Endothelial cell of umbilical vein (primary cell): ENCODE measurements around the gene AADACL2. TPM values are rescaled to one million over a fixed set of nuclear protein-coding genes. Genes with fewer than 3 reads are reported as not detected.

Experiments
- BruUV-seq: library from RNA; stranded (reverse); fragments of 400-500 nt; replicated peaks from 2 replicates; lab custom pipeline; 2021; lab: Mats Ljungman, UMichigan
- CTCF ChIA-PET: fragments of 300-600, 350-600 bp; sonication (Branson Sonifier 250); formaldehyde crosslinking; loops from one replicate; lab custom pipeline; 2021; ENCODE audit warnings: antibody characterized with exemption, inconsistent platforms; lab: Charles Lee
- POLR2A ChIA-PET: fragments of 300-600, 350-600 bp; sonication (Branson Sonifier 250); formaldehyde crosslinking; loops from one replicate; lab custom pipeline; 2021; ENCODE audit warnings: antibody characterized with exemption, inconsistent platforms; lab: Charles Lee
- DNase-seq: peaks from one replicate; pipeline ENCODE4 v3.0.0-alpha.2; 2011; ENCODE audit warnings: low read depth, low spot score
- FAIRE-seq: peaks from 2 replicates; lab custom pipeline; 2011; peaks lifted over from hg19 to GRCh38; lab: Jason Lieb, UNC
- H2AFZ ChIP-seq: 2 replicates; pipeline ENCODE4 v1.6.0; 2012; ENCODE audit warnings: low read depth, low read length, control low read depth, inconsistent platforms
- H3K27ac ChIP-seq: 2 replicates; pipeline ENCODE4 v1.5.1; 2011; ENCODE audit warnings: low read depth, mild to moderate bottlenecking, control low read depth, low read length, moderate library complexity; ENCODE audit not compliant: insufficient read depth
- H3K27me3 ChIP-seq, 2 experiments: 2 replicates each; pipeline versions ENCODE4 v1.6.0 to v1.6.1; 2011; ENCODE audit warnings: low read length in 2 of 2, mixed read lengths in 1 of 2; ENCODE audit not compliant: control insufficient read depth in 2 of 2, insufficient read depth in 2 of 2
- H3K36me3 ChIP-seq, 2 experiments: 2 replicates in 1 of 2; 3 replicates in 1 of 2; pipeline ENCODE4 v1.5.1; 2011; ENCODE audit warnings: low read length in 2 of 2, mild to moderate bottlenecking in 1 of 2, moderate library complexity in 1 of 2; ENCODE audit not compliant: control insufficient read depth in 2 of 2, insufficient read depth in 2 of 2; ENCODE audit errors: extremely low read depth in 1 of 2
- H3K4me1 ChIP-seq: 3 replicates; pipeline ENCODE4 v1.5.1; 2011; ENCODE audit warnings: mild to moderate bottlenecking, low read length; ENCODE audit not compliant: control insufficient read depth, insufficient read depth; ENCODE audit errors: extremely low read depth
- H3K4me2 ChIP-seq: 2 replicates; pipeline ENCODE4 v1.6.1; 2011; ENCODE audit warnings: low read length, control low read depth, mixed read lengths; ENCODE audit not compliant: insufficient read depth
- H3K4me3 ChIP-seq, 3 experiments: fragments of 200-600 bp in 1 of 3; sonication (generic), shearing (Covaris generic) in 1 of 3; replicated peaks in 1 of 3; 2 replicates each; pipeline ENCODE4 v1.5.1; 2011 to 2016; ENCODE audit warnings: control low read depth in 3 of 3, low read length in 3 of 3, mild to moderate bottlenecking in 2 of 3, inconsistent platforms in 1 of 3, low read depth in 1 of 3, moderate library complexity in 1 of 3; ENCODE audit not compliant: insufficient read depth in 1 of 3
- H3K79me2 ChIP-seq: 2 replicates; pipeline ENCODE4 v1.6.0; 2012; ENCODE audit warnings: low read length, inconsistent platforms; ENCODE audit not compliant: control insufficient read depth, insufficient read depth
- H3K9ac ChIP-seq: replicated peaks from 2 replicates; pipeline ENCODE3; 2011; ENCODE audit warnings: low read length, control low read depth; ENCODE audit not compliant: insufficient read depth; ENCODE audit errors: extremely low read depth
- H3K9me1 ChIP-seq: replicated peaks from 3 replicates; pipeline ENCODE4 v1.6.0; 2011; ENCODE audit warnings: mild to moderate bottlenecking, low read length; ENCODE audit not compliant: control insufficient read depth, insufficient read depth; ENCODE audit errors: extremely low read depth
- H3K9me3 ChIP-seq: replicated peaks from 2 replicates; pipeline ENCODE4 v1.5.1; 2012; ENCODE audit warnings: low read length, inconsistent platforms; ENCODE audit not compliant: control insufficient read depth, insufficient read depth
- H4K20me1 ChIP-seq: replicated peaks from 2 replicates; pipeline ENCODE3; 2011; ENCODE audit warnings: mild to moderate bottlenecking, low read length; ENCODE audit not compliant: control insufficient read depth, insufficient read depth; ENCODE audit errors: extremely low read depth
- EZH2 ChIP-seq: IDR thresholded peaks from 2 replicates; pipeline ENCODE4 v1.6.1; 2012; ENCODE audit warnings: borderline replicate concordance, low read depth, mild to moderate bottlenecking, moderate library complexity, low read length, inconsistent platforms; ENCODE audit not compliant: severe bottlenecking
- FOS ChIP-seq: IDR thresholded peaks from 2 replicates; pipeline ENCODE4 v1.6.1; 2011; ENCODE audit warnings: mild to moderate bottlenecking, low read length, moderate library complexity, borderline replicate concordance; ENCODE audit not compliant: insufficient read depth
- GATA2 ChIP-seq: IDR thresholded peaks from 2 replicates; pipeline ENCODE4 v1.7.0; 2011; ENCODE audit warnings: low read depth, mild to moderate bottlenecking, moderate library complexity, mixed read lengths, low read length; ENCODE audit not compliant: insufficient read length, insufficient read depth
- JUN ChIP-seq: IDR thresholded peaks from 2 replicates; pipeline ENCODE4 v1.6.1; 2011; ENCODE audit warnings: borderline replicate concordance, low read depth; ENCODE audit not compliant: insufficient read length, insufficient read depth
- MAX ChIP-seq: IDR thresholded peaks from 2 replicates; pipeline ENCODE4 v1.6.1; 2011; ENCODE audit not compliant: insufficient read depth, insufficient read length
- MYC ChIP-seq: IDR thresholded peaks from one replicate; pipeline ENCODE4 v1.6.1; 2011; ENCODE audit warnings: mild to moderate bottlenecking, low read depth, low read length
- POLR2A ChIP-seq: IDR thresholded peaks from 2 replicates; pipeline ENCODE4 v1.6.1; 2012; ENCODE audit warnings: low read depth, mild to moderate bottlenecking, control low read depth, low read length
- POLR2AphosphoS5 ChIP-seq: IDR thresholded peaks from 2 replicates; pipeline ENCODE4 v1.6.1; 2012; ENCODE audit warnings: low read depth, mild to moderate bottlenecking, control low read depth, low read length, moderate library complexity; ENCODE audit not compliant: insufficient read depth
- dilution Hi-C: fragments of 300-500 bp; cut with MboI; formaldehyde crosslinking; loops from one replicate; pipeline ENCODE4 v1.15.0; 2019; ENCODE audit warnings: low sequenced_read_pairs; ENCODE audit not compliant: extremely low pct_ligation_motif_present
- intact Hi-C: fragments of 100-400 bp; cut with micrococcal nuclease; formaldehyde crosslinking; loops from one replicate; pipeline ENCODE4 v1.10.0; 2022
- polyA plus RNA-seq, 4 experiments: library from polyadenylated mRNA; depleted of rRNA in 3 of 4; stranded (reverse) in 3 of 4; unstranded in 1 of 4; fragments of >200 nt; gene quantifications; 2 replicates each; pipeline versions ENCODE4 v1.2.1 to v1.2.3, GENCODE V29; 2011 to 2012; ENCODE audit warnings: missing spikeins in 1 of 4
- total RNA-seq: library from RNA; stranded (reverse); gene quantifications from 2 replicates; pipeline ENCODE4 v1.2.3, GENCODE V29; 2021
- TF ChIP-seq, protein P1 (sequence below), 2 donors: IDR thresholded peaks; 1 replicate in 1 of 2; 2 replicates in 1 of 2; pipeline ENCODE4 v1.5.1; 2011; ENCODE audit warnings: low read length in 2 of 2, mild to moderate bottlenecking in 2 of 2, moderate library complexity in 2 of 2, control low read depth in 1 of 2, inconsistent platforms in 1 of 2, low read depth in 1 of 2; ENCODE audit not compliant: insufficient read depth in 1 of 2; ENCODE audit errors: extremely low read depth in 1 of 2

AADACL2 gene
- total and polyA plus RNA-seq, 2 donors (not counting 3 experiments of a cell fraction or from before 2014, with no cell fraction given), result not detected

- CTCF ChIA-PET, result interaction anchor here (1.2 to 1.8 kb wide), 2 partner anchors 9 to 43 kb away, joined by 5 read pairs; no protein-coding TSS in a partner anchor
Observed at GRCh38 chr3:151795276-151795675, 61.5 kb downstream of the AADACL2 start.

More at GRCh38 chr3:151795276-151795675, 61.5 kb downstream of the AADACL2 start:
- dilution Hi-C loops, result no loop called here
- intact Hi-C loops, result no loop called here
- Histone ChIP-seq H3K27ac (no peak overlapping the region), H3K4me3 (no peak overlapping the region), H3K4me1 (peaks cover 10% of the 10 kb centered on the region), H3K9me3 (no peaks in the 10 kb centered on the region), H3K36me3 (no peaks in the 10 kb centered on the region), H3K9me1 (no peaks in the 10 kb centered on the region), H4K20me1 (no peaks in the 10 kb centered on the region), H3K79me2 (no peaks in the 10 kb centered on the region), H3K4me2 (no peak overlapping the region), H3K27me3 (no peaks in the 10 kb centered on the region), H3K9ac (no peak overlapping the region), H2AFZ (no peak overlapping the region)
- no peak for DNase-seq
- TF ChIP-seq, protein P1, sequence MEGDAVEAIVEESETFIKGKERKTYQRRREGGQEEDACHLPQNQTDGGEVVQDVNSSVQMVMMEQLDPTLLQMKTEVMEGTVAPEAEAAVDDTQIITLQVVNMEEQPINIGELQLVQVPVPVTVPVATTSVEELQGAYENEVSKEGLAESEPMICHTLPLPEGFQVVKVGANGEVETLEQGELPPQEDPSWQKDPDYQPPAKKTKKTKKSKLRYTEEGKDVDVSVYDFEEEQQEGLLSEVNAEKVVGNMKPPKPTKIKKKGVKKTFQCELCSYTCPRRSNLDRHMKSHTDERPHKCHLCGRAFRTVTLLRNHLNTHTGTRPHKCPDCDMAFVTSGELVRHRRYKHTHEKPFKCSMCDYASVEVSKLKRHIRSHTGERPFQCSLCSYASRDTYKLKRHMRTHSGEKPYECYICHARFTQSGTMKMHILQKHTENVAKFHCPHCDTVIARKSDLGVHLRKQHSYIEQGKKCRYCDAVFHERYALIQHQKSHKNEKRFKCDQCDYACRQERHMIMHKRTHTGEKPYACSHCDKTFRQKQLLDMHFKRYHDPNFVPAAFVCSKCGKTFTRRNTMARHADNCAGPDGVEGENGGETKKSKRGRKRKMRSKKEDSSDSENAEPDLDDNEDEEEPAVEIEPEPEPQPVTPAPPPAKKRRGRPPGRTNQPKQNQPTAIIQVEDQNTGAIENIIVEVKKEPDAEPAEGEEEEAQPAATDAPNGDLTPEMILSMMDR (IDR thresholded peaks at IDR 0.05; ENCODE audit: extremely low read depth in 1 of 2, insufficient read depth in 1 of 2, low read depth in 1 of 2, low read length in 2 of 2), result no peak
- no peak for TF ChIP-seq POLR2AphosphoS5
- no peak for TF ChIP-seq JUN
- no peak for TF ChIP-seq EZH2
- no peak for TF ChIP-seq POLR2A
- no peak for TF ChIP-seq MYC
- TF ChIP-seq FOS, result no peak
- no peak for TF ChIP-seq MAX
- TF ChIP-seq GATA2, result no peak
- POLR2A ChIA-PET, result no interaction called here
- no TSS peak for BruUV-seq
- no peak for FAIRE-seq
